Left lung (tissue), 10 donors: Measurements from ENCODE around the gene RGL1. TPM values are rescaled to one million over a fixed set of nuclear protein-coding genes. Genes with fewer than 3 reads are reported as not detected.

Experiments
- ATAC-seq: fragments of 200-7000 bp; cut with Tn5 transposase; one replicate; pipeline ENCODE4 v1.9.1; 2020; ENCODE audit warnings: moderate library complexity
- DNase-seq, 4 donors: peaks; one replicate each; pipeline ENCODE4 v3.0.0-alpha.2; 2013 to 2020
- H3K27ac ChIP-seq, 2 donors: fragments of 200-600 bp; sonication (generic) in 1 of 2; one replicate each; pipeline versions ENCODE4 v1.5.0 to v1.8.0; 2020 to 2021
- H3K27me3 ChIP-seq, 2 donors: fragments of 200-600 bp; sonication (generic) in 1 of 2; one replicate each; pipeline versions ENCODE4 v1.5.0 to v1.8.0; 2020 to 2021
- H3K36me3 ChIP-seq, 2 donors: fragments of 200-600 bp; sonication (generic) in 1 of 2; one replicate each; pipeline versions ENCODE4 v1.5.0 to v1.8.0; 2020 to 2021
- H3K4me1 ChIP-seq, 2 donors: fragments of 200-600 bp; one replicate each; pipeline ENCODE4 v1.8.0; 2021
- H3K4me3 ChIP-seq, 2 donors: fragments of 200-600 bp; sonication (generic) in 1 of 2; one replicate each; pipeline versions ENCODE4 v1.5.0 to v1.8.0; 2020 to 2021; ENCODE audit warnings: mild to moderate bottlenecking in 1 of 2
- H3K9me3 ChIP-seq, 2 donors: fragments of 200-600 bp; sonication (generic) in 1 of 2; one replicate each; pipeline versions ENCODE4 v1.5.0 to v1.8.0; 2020 to 2021
- CTCF ChIP-seq, 2 donors: fragments of 200-600 bp; sonication (generic) in 1 of 2; IDR thresholded peaks; one replicate each; pipeline versions ENCODE4 v1.5.0 to v1.8.0; 2021; ENCODE audit warnings: antibody characterized with exemption in 2 of 2
- intact Hi-C, 2 donors: fragments of 100-400 bp; cut with DNase I; formaldehyde crosslinking; loops; one replicate each; pipeline versions ENCODE4 v1.11.2 to v1.14.2; 2022
- polyA plus RNA-seq, 6 donors: library from polyadenylated mRNA; unstranded; fragments of 120-200 nt; gene quantifications; one replicate each; pipeline ENCODE4 v1.2.1, GENCODE V29; 2013; ENCODE audit not compliant: insufficient read length in 6 of 6
- total RNA-seq, 2 donors: library from RNA; stranded (reverse); fragmentation: NEBNext Ultra II Directional; extraction: Animal tissue kit (Norgen Biotek cat#: 25700); gene quantifications; one replicate each; pipeline ENCODE4 v1.2.1, GENCODE V29; 2021
- donor health status: DM: no; HTN: yes; CAD: no.
- donor health status: DM: no; HTN: no; CAD: no.

The RGL1 gene
- total and polyA plus RNA-seq, 8 donors: 33.7 to 52.6 (median 40.9) TPM

GRCh38 chr1:183926983-183927382 is 122.1 kb downstream of the RGL1 start:
- no peak overlapping the region for H3K27ac ChIP-seq
- H3K36me3 ChIP-seq: peaks cover 0 to 77% of the 10 kb centered on the region in 2 donors
- no peaks in the 10 kb centered on the region for H3K27me3 ChIP-seq
- no peak overlapping the region for H3K4me3 ChIP-seq
- no peaks in the 10 kb centered on the region for H3K4me1 ChIP-seq
- TF ChIP-seq CTCF (IDR thresholded peaks at IDR 0.05): no peak
- no peaks in the 10 kb centered on the region for H3K9me3 ChIP-seq
- ATAC-seq (no peak), DNase-seq (no peak)
- intact Hi-C loops: no loop called here

- H3K27ac ChIP-seq: peak overlapping the region in 1 of 2 donors; percentile 28
- H3K9me3 ChIP-seq: no peaks in the 10 kb centered on the region
- intact Hi-C loops: no loop called here
- H3K4me1 ChIP-seq: no peaks in the 10 kb centered on the region
- no peaks in the 10 kb centered on the region for H3K27me3 ChIP-seq
- ATAC-seq (peak; percentile 12), DNase-seq (no peak)
- no peak for TF ChIP-seq CTCF (IDR thresholded peaks at IDR 0.05)
- H3K4me3 ChIP-seq: no peak overlapping the region
- peaks cover 0 to 31% of the 10 kb centered on the region in 2 donors for H3K36me3 ChIP-seq
These were observed 126.8 kb downstream of the RGL1 start for GRCh38 chr1:183931646-183932271.

GRCh38 chr1:183932412-183932811 is 127.5 kb downstream of the RGL1 start:
- H3K27me3 ChIP-seq: no peaks in the 10 kb centered on the region
- no peaks in the 10 kb centered on the region for H3K4me1 ChIP-seq
- peak overlapping the region in 1 of 2 donors; percentile 28 for H3K27ac ChIP-seq
- peaks cover 0 to 24% of the 10 kb centered on the region in 2 donors for H3K36me3 ChIP-seq
- H3K4me3 ChIP-seq: no peak overlapping the region
- ATAC-seq (peak; percentile 69), DNase-seq (peak in 3 of 4 donors; percentile 38 to 81 (median 72))
- no peak for TF ChIP-seq CTCF (IDR thresholded peaks at IDR 0.05)
- H3K9me3 ChIP-seq: no peaks in the 10 kb centered on the region
- intact Hi-C loops: no loop called here

GRCh38 chr1:183933528-183934179 is 128.7 kb downstream of the RGL1 start:
- H3K4me1 ChIP-seq: no peaks in the 10 kb centered on the region
- intact Hi-C loops: no loop called here
- no peak for DNase-seq
- H3K27me3 ChIP-seq: no peaks in the 10 kb centered on the region
- H3K9me3 ChIP-seq: no peaks in the 10 kb centered on the region
- peaks cover 0 to 14% of the 10 kb centered on the region in 2 donors for H3K36me3 ChIP-seq
- ATAC-seq: no peak
- TF ChIP-seq CTCF (IDR thresholded peaks at IDR 0.05): no peak
- H3K27ac ChIP-seq: no peak overlapping the region
- no peak overlapping the region for H3K4me3 ChIP-seq

GRCh38 chr1:183934314-183934713 is 129.4 kb downstream of the RGL1 start:
- Histone ChIP-seq H3K4me3 (no peak overlapping the region), H3K9me3 (no peaks in the 10 kb centered on the region), H3K36me3 (peaks cover 0 to 14% of the 10 kb centered on the region in 2 donors), H3K27ac (no peak overlapping the region), H3K4me1 (no peaks in the 10 kb centered on the region), H3K27me3 (no peaks in the 10 kb centered on the region)
- DNase-seq (no peak), ATAC-seq (no peak)
- TF ChIP-seq CTCF (IDR thresholded peaks at IDR 0.05): no peak
- intact Hi-C loops: no loop called here
